DND-41 (cell line): Measurements from ENCODE around the gene NEB.

Experiments
- ATAC-seq: fragments of 200-7000 bp; cut with Tn5 transposase; 3 replicates; pipeline ENCODE4 v1.9.1; 2021; ENCODE audit warnings: low read depth; ENCODE audit not compliant: insufficient read depth
- DNase-seq: peaks from one replicate; pipeline ENCODE4 v3.0.0-alpha.2; 2020
- H2AFZ ChIP-seq: 2 replicates; pipeline ENCODE4 v1.6.0; 2012; ENCODE audit warnings: low read depth, low read length
- H3K27ac ChIP-seq: 2 replicates; pipeline ENCODE4 v1.5.1; 2012; ENCODE audit warnings: low read length, inconsistent platforms
- H3K27me3 ChIP-seq: fragments of 200-600 bp; sonication (generic); 2 replicates; pipeline ENCODE4 v1.6.0; 2012; ENCODE audit warnings: low read length, mild to moderate bottlenecking, inconsistent platforms; ENCODE audit not compliant: insufficient read depth, poor library complexity
- H3K36me3 ChIP-seq: 2 replicates; pipeline ENCODE4 v1.5.1; 2012; ENCODE audit warnings: low read length, inconsistent platforms; ENCODE audit not compliant: insufficient read depth
- H3K4me1 ChIP-seq: 2 replicates; pipeline ENCODE4 v1.5.1; 2012; ENCODE audit warnings: mild to moderate bottlenecking, low read length; ENCODE audit not compliant: insufficient read depth
- H3K4me2 ChIP-seq: 2 replicates; pipeline ENCODE4 v1.6.0; 2012; ENCODE audit warnings: mild to moderate bottlenecking, moderate library complexity, low read length, inconsistent platforms; ENCODE audit not compliant: insufficient read depth
- H3K4me3 ChIP-seq, 2 experiments: fragments of 200-600 bp in 1 of 2; shearing (Covaris generic) in 1 of 2; 2 replicates each; pipeline ENCODE4 v1.5.1; 2012 to 2016; ENCODE audit warnings: inconsistent platforms in 2 of 2, low read length in 2 of 2, mild to moderate bottlenecking in 2 of 2, low read depth in 1 of 2, moderate library complexity in 1 of 2
- H3K79me2 ChIP-seq: 2 replicates; pipeline ENCODE4 v1.6.0; 2012; ENCODE audit warnings: low read length, inconsistent platforms; ENCODE audit not compliant: insufficient read depth
- H3K9ac ChIP-seq: 2 replicates; pipeline ENCODE4 v1.6.0; 2012; ENCODE audit warnings: low read depth, mild to moderate bottlenecking, inconsistent platforms, low read length, moderate library complexity
- H3K9me3 ChIP-seq: 2 replicates; pipeline ENCODE4 v1.5.1; 2012; ENCODE audit warnings: low read length, moderate library complexity, mild to moderate bottlenecking, inconsistent platforms; ENCODE audit not compliant: insufficient read depth, severe bottlenecking
- H4K20me1 ChIP-seq: 2 replicates; pipeline ENCODE4 v1.6.0; 2012; ENCODE audit warnings: low read length; ENCODE audit not compliant: insufficient read depth
- CTCF ChIP-seq: IDR thresholded peaks from 2 replicates; pipeline ENCODE4 v1.5.1; 2012; ENCODE audit warnings: borderline replicate concordance, low read length, moderate library complexity, mild to moderate bottlenecking; ENCODE audit not compliant: poor library complexity, severe bottlenecking; ENCODE audit errors: extremely low read depth
- EZH2 ChIP-seq: IDR thresholded peaks from 3 replicates; pipeline ENCODE4 v1.6.1; 2012; ENCODE audit warnings: borderline replicate concordance, low read depth, mild to moderate bottlenecking, moderate library complexity, low read length, inconsistent platforms; ENCODE audit not compliant: severe bottlenecking

Gene NEB

DNA sequence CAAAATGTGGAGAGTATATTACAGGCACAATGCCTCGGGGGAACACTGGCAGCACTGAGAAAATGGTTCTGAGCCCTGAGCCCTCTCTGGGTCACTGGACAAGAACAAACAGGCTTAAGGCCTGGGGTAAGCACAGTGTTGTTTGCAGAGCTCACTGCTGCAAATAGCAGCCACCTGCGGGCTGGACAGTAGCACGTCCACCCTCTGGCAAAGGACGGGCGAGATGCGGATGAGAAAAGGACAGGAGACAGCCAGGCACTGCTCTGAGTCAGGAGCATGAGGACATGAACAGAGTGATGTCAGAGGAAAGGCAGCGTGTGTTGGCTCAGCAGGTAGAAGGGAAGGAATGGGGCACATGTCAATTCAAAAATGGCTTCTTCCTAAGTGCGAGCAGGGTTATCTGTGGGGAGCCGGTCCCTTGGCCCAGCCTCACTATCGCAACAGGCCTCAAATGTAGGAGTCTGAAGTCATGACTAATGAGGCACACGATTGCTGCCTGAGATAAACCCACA, 25.9 kb upstream of the NEB start:
- Histone ChIP-seq H3K79me2 (no peaks in the 10 kb centered on the region), H3K4me1 (no peaks in the 10 kb centered on the region), H3K36me3 (no peaks in the 10 kb centered on the region), H3K9me3 (no peaks in the 10 kb centered on the region), H4K20me1 (no peaks in the 10 kb centered on the region), H3K27me3 (no peaks in the 10 kb centered on the region), H3K27ac (no peak overlapping the region), H2AFZ (no peak overlapping the region), H3K9ac (no peak overlapping the region), H3K4me2 (no peak overlapping the region), H3K4me3 (no peak overlapping the region)
- ATAC-seq: no peak
- TF ChIP-seq CTCF (no peak), EZH2 (no peak)
- no peak for DNase-seq

DNA sequence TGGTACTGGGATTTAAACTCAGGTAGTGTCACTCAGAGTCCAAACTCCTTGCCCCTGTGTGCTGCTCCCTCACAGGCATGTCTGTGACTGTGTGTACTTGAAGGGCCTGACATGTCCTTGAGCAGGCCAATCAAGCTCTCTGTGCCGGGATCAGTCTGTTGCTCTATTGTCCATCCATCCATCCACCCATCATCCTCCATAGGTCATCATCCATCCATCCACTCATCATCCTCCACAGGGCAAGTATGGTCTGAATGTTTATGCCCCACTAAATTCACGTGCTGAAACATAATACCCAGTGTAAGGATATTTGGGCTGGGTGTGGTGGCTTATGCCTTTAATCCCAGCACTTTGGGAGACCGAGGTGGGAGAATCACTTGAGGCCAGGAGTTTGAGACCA, 24.5 kb upstream of the NEB start:
- Histone ChIP-seq H3K9me3 (no peaks in the 10 kb centered on the region), H3K27me3 (no peaks in the 10 kb centered on the region), H3K27ac (no peak overlapping the region), H3K4me1 (no peaks in the 10 kb centered on the region), H3K4me3 (no peak overlapping the region), H4K20me1 (no peaks in the 10 kb centered on the region), H3K9ac (no peak overlapping the region), H2AFZ (no peak overlapping the region), H3K79me2 (no peaks in the 10 kb centered on the region), H3K4me2 (no peak overlapping the region), H3K36me3 (no peaks in the 10 kb centered on the region)
- ATAC-seq: no peak
- TF ChIP-seq EZH2: no peak
- no peak for TF ChIP-seq CTCF
- DNase-seq: no peak

DNA sequence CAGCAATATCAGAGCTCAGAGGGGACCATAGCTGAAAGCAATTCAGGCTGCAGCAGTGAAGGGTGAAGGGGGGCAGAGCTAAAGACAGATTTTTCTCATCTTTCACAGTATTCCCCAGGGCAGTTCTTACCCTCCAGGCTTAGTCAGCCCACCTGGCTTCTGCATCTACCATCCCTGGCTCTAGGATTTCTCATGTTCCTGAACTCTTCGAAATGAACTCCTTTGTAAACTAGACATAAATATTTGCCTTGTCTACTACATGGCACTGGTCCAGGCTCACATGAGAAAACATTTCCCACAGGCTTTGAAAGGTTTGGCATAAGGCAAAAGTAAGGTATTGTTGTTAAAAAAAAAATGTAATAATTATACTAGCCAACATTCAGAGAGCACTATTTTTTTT, 23.6 kb upstream of the NEB start:
- no peak for DNase-seq
- H3K27ac ChIP-seq: no peak overlapping the region
- no peak overlapping the region for H2AFZ ChIP-seq
- no peak for TF ChIP-seq CTCF
- TF ChIP-seq EZH2: no peak
- H4K20me1 ChIP-seq: no peaks in the 10 kb centered on the region
- no peak overlapping the region for H3K4me3 ChIP-seq
- H3K4me1 ChIP-seq: no peaks in the 10 kb centered on the region
- H3K9ac ChIP-seq: no peak overlapping the region
- H3K36me3 ChIP-seq: no peaks in the 10 kb centered on the region
- no peaks in the 10 kb centered on the region for H3K79me2 ChIP-seq
- ATAC-seq: no peak
- no peaks in the 10 kb centered on the region for H3K27me3 ChIP-seq
- H3K9me3 ChIP-seq: no peaks in the 10 kb centered on the region
- no peak overlapping the region for H3K4me2 ChIP-seq

DNA sequence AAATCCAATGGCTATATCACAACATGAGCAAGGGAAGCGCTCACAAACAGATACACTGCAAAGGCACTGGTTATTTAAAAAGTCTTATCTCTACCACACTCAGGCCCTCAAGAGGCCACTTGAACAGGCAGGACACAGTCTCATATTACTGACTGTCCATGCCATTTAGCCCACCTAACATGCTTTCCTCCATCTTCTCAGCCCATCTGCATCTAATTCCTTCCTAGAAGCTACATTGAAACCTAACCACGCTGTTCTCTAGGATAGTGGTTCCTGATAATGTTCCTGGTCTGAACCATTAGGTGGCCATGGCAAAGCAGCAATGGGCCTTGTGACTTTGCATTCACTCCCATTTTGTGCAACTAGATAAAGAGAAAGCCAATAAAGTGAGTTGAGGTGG, 22.5 kb upstream of the NEB start:
- Histone ChIP-seq H3K79me2 (no peaks in the 10 kb centered on the region), H3K27ac (no peak overlapping the region), H3K4me2 (no peak overlapping the region), H2AFZ (no peak overlapping the region), H3K4me1 (no peaks in the 10 kb centered on the region), H3K9ac (no peak overlapping the region), H3K9me3 (no peaks in the 10 kb centered on the region), H4K20me1 (no peaks in the 10 kb centered on the region), H3K4me3 (no peak overlapping the region), H3K36me3 (no peaks in the 10 kb centered on the region), H3K27me3 (no peaks in the 10 kb centered on the region)
- no peak for ATAC-seq
- TF ChIP-seq EZH2 (no peak), CTCF (no peak)
- no peak for DNase-seq
